ENCODE results near the gene GALNT18.

The GALNT18 gene

GRCh38 chr11:11372461-11372860, 249.3 kb downstream of the GALNT18 start:
- TF ChIP-seq CTCF (IDR thresholded peaks at IDR 0.05; ENCODE audit: low read depth, low read length, missing control alignments) = no peak
- DNase-seq (ENCODE audit: low read depth) = no peak
- no peak overlapping the region for H3K4me3 ChIP-seq (ENCODE audit: low read depth, low read length)
- in situ Hi-C loops (cut with HindIII; ENCODE audit: low sequenced_read_pairs) = no loop called here

GRCh38 chr11:11370962-11371303, 250.9 kb downstream of the GALNT18 start:
- in situ Hi-C loops (cut with HindIII; ENCODE audit: low sequenced_read_pairs) = no loop called here
- H3K4me3 ChIP-seq (ENCODE audit: low read depth, low read length) = no peak overlapping the region
- no peak for DNase-seq (ENCODE audit: low read depth)
- TF ChIP-seq CTCF (IDR thresholded peaks at IDR 0.05; ENCODE audit: low read depth, low read length, missing control alignments) = no peak

- no peak overlapping the region for H3K4me3 ChIP-seq (ENCODE audit: low read depth, low read length)
- in situ Hi-C loops (cut with HindIII; ENCODE audit: low sequenced_read_pairs) = no loop called here
- no peak for TF ChIP-seq CTCF (IDR thresholded peaks at IDR 0.05; ENCODE audit: low read depth, low read length, missing control alignments)
- no peak for DNase-seq (ENCODE audit: low read depth)
Observed at GRCh38 chr11:11370255-11370961, 251.4 kb downstream of the GALNT18 start.

GRCh38 chr11:11366793-11367192, 255.0 kb downstream of the GALNT18 start:
- peak; percentile 23 for DNase-seq (ENCODE audit: low read depth)
- no peak for TF ChIP-seq CTCF (IDR thresholded peaks at IDR 0.05; ENCODE audit: low read depth, low read length, missing control alignments)
- no peak overlapping the region for H3K4me3 ChIP-seq (ENCODE audit: low read depth, low read length)
- in situ Hi-C loops (cut with HindIII; ENCODE audit: low sequenced_read_pairs) = no loop called here

GRCh38 chr11:11363674-11364073, 258.1 kb downstream of the GALNT18 start:
- DNase-seq (ENCODE audit: low read depth) = no peak
- TF ChIP-seq CTCF (IDR thresholded peaks at IDR 0.05; ENCODE audit: low read depth, low read length, missing control alignments) = no peak
- no peak overlapping the region for H3K4me3 ChIP-seq (ENCODE audit: low read depth, low read length)
- in situ Hi-C loops (cut with HindIII; ENCODE audit: low sequenced_read_pairs) = no loop called here

- TF ChIP-seq CTCF (IDR thresholded peaks at IDR 0.05; ENCODE audit: low read depth, low read length, missing control alignments) = no peak
- DNase-seq (ENCODE audit: low read depth) = no peak
- in situ Hi-C loops (cut with HindIII; ENCODE audit: low sequenced_read_pairs) = no loop called here
- H3K4me3 ChIP-seq (ENCODE audit: low read depth, low read length) = no peak overlapping the region
Observed at GRCh38 chr11:11359611-11360010, 262.2 kb downstream of the GALNT18 start.

All from astrocyte of the cerebellum (primary cell).